GM19035 (cell line): ENCODE measurements around the gene CPN2.

Experiments
- ATAC-seq: cut with Tn5 transposase; IDR thresholded peaks from one replicate; pipeline ENCODE4 v1.9.1; 2021; ENCODE audit not compliant: unreplicated experiment

CPN2 gene, protein sequence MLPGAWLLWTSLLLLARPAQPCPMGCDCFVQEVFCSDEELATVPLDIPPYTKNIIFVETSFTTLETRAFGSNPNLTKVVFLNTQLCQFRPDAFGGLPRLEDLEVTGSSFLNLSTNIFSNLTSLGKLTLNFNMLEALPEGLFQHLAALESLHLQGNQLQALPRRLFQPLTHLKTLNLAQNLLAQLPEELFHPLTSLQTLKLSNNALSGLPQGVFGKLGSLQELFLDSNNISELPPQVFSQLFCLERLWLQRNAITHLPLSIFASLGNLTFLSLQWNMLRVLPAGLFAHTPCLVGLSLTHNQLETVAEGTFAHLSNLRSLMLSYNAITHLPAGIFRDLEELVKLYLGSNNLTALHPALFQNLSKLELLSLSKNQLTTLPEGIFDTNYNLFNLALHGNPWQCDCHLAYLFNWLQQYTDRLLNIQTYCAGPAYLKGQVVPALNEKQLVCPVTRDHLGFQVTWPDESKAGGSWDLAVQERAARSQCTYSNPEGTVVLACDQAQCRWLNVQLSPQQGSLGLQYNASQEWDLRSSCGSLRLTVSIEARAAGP

GRCh38 chr3:194351080-194351672 lies at the start of gene CPN2:
Gene CPN2, minus strand, starts transcription at chr3:194351328. Its CDS starts 8,626 bp downstream, at chr3:194342702.
- no peak for ATAC-seq

- no peak for ATAC-seq
Measured at GRCh38 chr3:194399874-194400411, 48.8 kb upstream of the CPN2 start.

DNA sequence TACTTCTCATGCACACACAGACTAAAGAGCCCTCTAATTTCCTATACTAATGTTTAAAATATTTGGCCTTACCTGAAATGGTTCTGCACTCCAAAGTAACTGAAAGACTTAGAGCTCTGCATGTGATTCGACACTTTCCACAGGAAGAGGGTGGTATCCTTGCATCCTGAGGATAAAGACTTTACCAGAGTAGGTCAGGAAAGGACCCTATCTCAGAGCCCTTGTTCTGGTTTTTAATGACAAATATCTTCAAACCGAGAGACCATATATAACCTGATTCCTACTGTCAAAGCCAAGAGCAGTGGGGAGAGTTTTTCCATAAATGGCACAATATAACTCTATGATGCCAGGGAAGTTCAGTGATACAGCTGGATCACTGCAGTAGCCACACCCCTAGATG lies 48.0 kb upstream of the CPN2 start, which contains the start of gene GP5:
TSS of gene GP5 (minus strand) at position 101 of the 400 bp plus-strand sequence. CDS start 984 bp downstream, outside the sequence.
- no peak for ATAC-seq

GRCh38 chr3:194397757-194398312 lies 46.7 kb upstream of the CPN2 start:
- no peak for ATAC-seq

DNA sequence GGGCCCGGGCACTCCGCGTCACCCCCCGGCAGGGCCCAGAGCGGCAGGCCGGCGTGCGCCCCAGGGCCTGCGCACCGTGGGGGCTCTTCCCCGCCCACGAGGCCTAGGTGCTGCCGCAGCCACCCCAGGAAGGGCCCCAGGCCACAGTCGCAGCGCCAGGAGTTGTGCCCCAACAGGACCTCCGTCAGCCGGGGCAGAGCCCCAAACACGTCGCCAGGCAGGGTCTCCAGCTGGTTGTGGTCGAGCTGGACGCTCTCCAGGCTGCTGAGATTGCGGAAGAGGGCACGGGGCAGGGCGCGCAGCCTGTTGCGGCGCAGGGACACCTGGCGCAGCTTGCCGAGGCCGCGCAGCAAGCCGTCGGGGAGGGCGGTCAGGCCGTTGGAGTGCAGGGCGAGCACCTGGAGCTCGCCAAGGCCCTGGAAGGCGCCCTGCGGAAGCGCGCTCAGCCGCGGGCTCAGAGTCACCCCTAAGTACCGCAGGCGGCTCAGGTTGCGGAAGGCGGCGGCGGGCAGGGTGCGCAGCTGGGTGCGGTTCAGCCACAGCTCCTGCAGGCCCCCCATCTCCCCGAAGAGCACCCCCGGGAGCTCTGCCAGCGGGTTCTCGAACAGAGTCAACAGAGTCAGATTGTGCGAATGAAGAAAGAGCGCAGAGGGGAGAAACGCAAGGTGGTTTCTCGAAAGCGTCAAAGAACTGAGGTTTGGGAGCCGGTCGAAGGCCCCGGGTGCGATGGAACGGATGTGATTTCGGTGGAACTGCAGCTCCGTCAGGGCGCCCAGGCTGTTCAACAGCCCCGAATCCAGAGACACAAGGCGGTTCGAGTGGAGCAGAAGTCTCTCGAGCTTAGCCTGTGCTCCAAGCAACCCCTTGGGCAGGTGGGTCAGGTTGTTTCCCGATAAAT lies 46.0 kb upstream of the CPN2 start:
- no peak for ATAC-seq

DNA sequence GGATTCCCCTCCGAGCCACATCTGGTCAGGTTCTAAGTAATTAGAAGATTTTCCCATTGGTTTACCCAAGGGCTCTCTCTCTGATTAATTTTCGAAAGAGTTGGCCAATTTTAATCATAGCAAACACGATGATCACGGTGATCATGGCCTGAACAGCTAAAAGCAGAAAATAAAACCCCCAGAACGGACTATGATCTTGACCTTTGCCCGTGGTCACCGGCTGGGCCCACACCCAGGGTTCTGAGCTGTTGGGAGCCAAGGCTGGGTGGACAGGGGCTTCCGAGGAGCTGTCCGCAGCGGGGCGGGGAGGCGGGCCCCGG lies 45.4 kb upstream of the CPN2 start:
- ATAC-seq: no peak

- ATAC-seq: no peak
Measured at GRCh38 chr3:194395778-194396538, 44.8 kb upstream of the CPN2 start.

DNA sequence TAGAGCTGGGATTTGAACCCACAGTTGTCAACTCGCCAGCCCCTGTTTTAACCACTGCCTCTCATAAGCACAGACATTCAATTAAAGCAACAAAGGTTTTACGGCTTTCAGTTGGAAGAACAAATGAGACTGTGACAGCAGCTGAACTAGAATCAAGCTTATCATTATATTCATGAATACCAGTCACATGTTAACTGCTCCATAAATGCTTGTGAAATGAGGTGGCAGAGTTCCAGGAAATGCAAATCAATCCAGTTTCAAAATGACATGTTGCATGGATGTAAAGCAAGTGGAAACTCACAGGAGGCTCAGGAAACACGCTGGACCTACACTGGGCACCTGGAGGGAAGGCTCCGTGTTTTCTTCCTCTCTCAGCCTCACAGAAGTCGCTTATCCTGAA lies 44.1 kb upstream of the CPN2 start:
- no peak for ATAC-seq

GRCh38 chr3:194392576-194392975 lies 41.4 kb upstream of the CPN2 start:
- ATAC-seq: no peak

- ATAC-seq: no peak
Measured at GRCh38 chr3:194390835-194391234, 39.7 kb upstream of the CPN2 start.

- no peak for ATAC-seq
Measured at GRCh38 chr3:194389269-194389668, 38.1 kb upstream of the CPN2 start.

DNA sequence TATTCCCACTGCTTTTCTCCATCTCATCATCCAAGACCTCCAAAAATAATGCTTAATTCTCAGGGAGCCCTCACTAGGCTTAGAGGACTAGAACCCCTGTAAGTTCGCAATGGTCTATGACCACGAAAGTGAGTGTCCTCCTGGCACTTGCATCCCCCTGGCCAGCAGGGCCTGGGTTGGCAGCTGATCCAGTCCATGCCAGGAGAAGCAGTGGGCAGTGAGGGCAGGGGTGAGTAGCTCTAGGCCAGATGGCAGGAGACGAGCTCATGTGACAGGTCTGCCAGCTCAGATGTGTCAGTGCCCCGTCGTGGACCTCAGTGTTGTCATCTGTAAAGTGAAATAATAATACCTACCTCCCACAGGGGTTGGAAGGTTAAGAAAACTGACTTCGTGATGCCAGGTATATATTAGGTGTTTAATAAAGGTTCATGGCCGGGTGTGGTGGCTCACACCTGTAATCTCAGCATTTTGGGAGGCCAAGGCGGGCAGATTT lies 36.8 kb upstream of the CPN2 start:
- ATAC-seq: no peak

DNA sequence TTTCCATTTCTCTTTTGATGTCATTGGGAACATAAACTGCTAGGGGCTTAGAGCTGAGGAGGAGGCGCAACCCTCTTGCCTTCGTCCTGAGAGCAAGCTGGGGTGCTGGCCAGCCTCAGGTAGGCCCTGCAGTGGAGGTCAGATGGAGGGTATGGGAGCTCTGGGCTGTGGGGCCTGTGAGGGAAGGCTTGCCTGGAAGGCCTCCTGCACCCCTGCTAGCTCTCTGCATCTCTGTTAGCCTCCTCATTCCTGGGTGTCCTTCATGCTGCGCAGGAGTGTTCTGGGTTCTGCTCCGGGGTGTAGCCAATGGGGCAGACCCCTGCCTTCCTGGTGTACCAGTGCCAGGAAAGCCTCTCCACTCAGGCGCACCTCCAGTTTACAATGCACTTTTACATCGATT lies 36.1 kb upstream of the CPN2 start:
- ATAC-seq: no peak

GRCh38 chr3:194386648-194387047 lies 35.5 kb upstream of the CPN2 start:
- ATAC-seq: no peak

DNA sequence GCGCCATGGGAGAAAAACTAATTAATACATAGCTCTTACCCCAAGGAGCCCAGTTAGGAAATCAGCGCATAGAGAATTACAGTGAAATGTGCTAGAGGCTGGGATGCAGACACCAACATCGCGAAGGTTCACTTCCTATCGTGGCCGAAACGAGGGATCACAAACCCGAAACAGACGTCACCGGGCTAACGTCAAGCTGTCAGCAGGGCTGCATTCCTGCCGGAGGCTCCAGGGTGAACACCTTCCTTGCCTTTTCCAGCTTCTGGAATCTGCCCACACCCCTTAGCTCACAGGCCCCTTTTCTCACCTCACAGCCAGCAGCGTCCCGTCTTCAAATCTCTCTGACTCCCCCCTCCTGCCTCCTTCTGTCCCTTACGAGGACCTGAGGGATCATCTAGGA lies 34.9 kb upstream of the CPN2 start:
- no peak for ATAC-seq

- no peak for ATAC-seq
Measured at GRCh38 chr3:194384569-194385001, 33.5 kb upstream of the CPN2 start.

- no peak for ATAC-seq
Measured at GRCh38 chr3:194384156-194384555, 33.0 kb upstream of the CPN2 start.

DNA sequence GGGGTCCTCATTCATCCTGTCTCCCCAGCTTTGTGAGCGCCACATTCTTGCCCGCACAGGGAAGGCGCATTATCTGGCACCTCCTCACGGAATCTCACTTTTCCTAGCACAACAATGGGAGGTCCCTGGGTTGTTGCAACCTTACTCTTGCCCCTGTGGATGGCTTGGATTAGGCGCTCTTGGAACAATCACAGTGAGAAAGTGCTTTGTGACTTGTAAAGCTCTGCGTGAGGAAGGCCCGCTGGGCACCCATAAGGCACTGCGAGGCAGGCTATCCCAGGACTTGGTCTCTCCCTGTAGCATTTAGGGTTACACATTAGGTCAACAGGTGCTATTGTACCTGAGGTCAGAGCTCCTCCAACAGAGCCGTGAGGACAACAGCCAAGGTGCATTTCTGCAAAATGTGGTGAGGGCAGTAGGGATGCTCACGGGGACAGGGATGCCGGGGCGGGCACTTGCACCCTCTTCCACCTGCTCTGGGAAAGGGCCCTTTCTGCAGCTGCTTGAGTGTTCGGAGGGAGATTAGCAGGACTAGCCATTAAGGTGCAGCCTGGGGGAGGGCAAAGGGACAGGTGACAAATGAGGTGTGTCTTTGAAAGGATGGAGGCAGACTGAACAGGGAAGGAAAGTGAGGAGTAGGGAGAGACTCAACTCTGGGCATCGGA lies 32.3 kb upstream of the CPN2 start:
- no peak for ATAC-seq

DNA sequence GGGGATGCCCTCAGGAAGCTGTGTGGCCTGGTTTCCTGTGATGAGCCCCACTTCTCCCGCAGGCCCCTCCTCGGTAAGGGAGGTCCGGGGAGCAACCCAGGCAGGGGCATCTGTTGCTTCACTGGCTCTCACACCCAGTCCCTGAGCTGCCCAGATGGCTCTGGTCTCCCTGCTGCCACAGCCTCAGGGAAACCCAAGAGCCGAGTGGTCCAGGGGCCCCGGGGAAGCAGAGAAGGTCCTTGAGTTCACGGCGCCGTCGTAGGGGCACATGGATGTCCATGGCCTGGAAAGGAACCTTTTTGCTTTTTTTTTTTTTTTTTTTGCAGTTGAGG lies 31.7 kb upstream of the CPN2 start:
- ATAC-seq: no peak
